KMS-11 (cell line): Measurements from ENCODE around the gene ZFAND3.

Source experiments
- H2AFZ ChIP-seq: fragments of 200-600 bp; sonication (generic); 2 replicates; pipeline ENCODE4 v1.6.1; 2016; ENCODE audit warnings: antibody characterized with exemption, mixed run types, low read depth
- H3K27ac ChIP-seq: fragments of 200-600 bp; sonication (generic); 2 replicates; pipeline ENCODE4 v1.6.1; 2016; ENCODE audit warnings: mild to moderate bottlenecking, mixed run types
- H3K27me3 ChIP-seq: fragments of 200-600 bp; sonication (generic); 2 replicates; pipeline ENCODE4 v1.6.1; 2017; ENCODE audit warnings: mild to moderate bottlenecking, low read depth, mixed run types, moderate library complexity; ENCODE audit not compliant: insufficient read depth
- H3K36me3 ChIP-seq: fragments of 200-600 bp; sonication (generic); 2 replicates; pipeline ENCODE4 v1.6.1; 2017; ENCODE audit warnings: mild to moderate bottlenecking, mixed run types; ENCODE audit not compliant: insufficient read depth
- H3K4me1 ChIP-seq: fragments of 200-600 bp; sonication (generic); 2 replicates; pipeline ENCODE4 v1.6.1; 2016; ENCODE audit warnings: mild to moderate bottlenecking, low read depth, mixed run types; ENCODE audit not compliant: poor library complexity, severe bottlenecking
- H3K4me2 ChIP-seq: fragments of 200-600 bp; sonication (generic); 2 replicates; pipeline ENCODE4 v1.7.0; 2016; ENCODE audit warnings: mild to moderate bottlenecking, mixed run types
- H3K4me3 ChIP-seq: fragments of 200-600 bp; sonication (generic); IDR thresholded peaks from 2 replicates; pipeline ENCODE4 v1.6.1; 2017; ENCODE audit warnings: low read depth, low read length, mixed read lengths; ENCODE audit not compliant: insufficient read depth
- H3K79me2 ChIP-seq: fragments of 200-600 bp; sonication (generic); 2 replicates; pipeline ENCODE4 v1.6.1; 2016; ENCODE audit warnings: low read depth, mixed run types; ENCODE audit not compliant: insufficient read depth
- H3K9ac ChIP-seq: fragments of 200-600 bp; sonication (generic); 2 replicates; pipeline ENCODE4 v1.6.1; 2016; ENCODE audit warnings: mild to moderate bottlenecking, mixed run types
- H4K20me1 ChIP-seq: fragments of 200-600 bp; sonication (generic); 2 replicates; pipeline ENCODE4 v1.6.1; 2016; ENCODE audit warnings: mild to moderate bottlenecking, mixed run types; ENCODE audit not compliant: insufficient read depth
- TF ChIP-seq, protein P1 (sequence below): fragments of 200-600 bp; sonication (generic); conservative IDR thresholded peaks from 2 replicates; pipeline ENCODE4 v1.6.1; 2017; ENCODE audit warnings: low read depth, mild to moderate bottlenecking, antibody characterized with exemption, low read length, moderate library complexity, mixed read lengths

Gene ZFAND3

DNA sequence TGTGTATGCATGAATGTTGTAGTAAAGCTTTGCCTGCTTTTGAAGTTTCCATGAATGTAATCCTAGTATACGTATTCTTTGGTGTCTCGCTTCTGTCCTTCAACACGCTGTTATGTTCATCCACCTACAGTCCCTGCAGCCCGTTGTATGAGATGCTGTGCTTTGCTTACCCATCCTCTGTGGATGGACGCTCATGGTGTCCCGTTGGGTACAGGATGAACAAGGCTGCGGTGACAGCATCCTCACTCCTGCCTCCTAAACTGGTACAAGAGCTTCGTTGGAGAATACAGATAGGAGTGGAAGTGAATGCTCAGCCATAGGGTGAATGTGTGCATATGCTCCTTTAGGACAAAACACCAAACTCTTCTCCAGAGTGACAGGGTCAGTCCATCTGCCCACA, 366.2 kb downstream of the ZFAND3 start:
- no peak overlapping the region for H3K4me2 ChIP-seq
- no peaks in the 10 kb centered on the region for H4K20me1 ChIP-seq
- no peaks in the 10 kb centered on the region for H3K36me3 ChIP-seq
- TF ChIP-seq, protein P1, sequence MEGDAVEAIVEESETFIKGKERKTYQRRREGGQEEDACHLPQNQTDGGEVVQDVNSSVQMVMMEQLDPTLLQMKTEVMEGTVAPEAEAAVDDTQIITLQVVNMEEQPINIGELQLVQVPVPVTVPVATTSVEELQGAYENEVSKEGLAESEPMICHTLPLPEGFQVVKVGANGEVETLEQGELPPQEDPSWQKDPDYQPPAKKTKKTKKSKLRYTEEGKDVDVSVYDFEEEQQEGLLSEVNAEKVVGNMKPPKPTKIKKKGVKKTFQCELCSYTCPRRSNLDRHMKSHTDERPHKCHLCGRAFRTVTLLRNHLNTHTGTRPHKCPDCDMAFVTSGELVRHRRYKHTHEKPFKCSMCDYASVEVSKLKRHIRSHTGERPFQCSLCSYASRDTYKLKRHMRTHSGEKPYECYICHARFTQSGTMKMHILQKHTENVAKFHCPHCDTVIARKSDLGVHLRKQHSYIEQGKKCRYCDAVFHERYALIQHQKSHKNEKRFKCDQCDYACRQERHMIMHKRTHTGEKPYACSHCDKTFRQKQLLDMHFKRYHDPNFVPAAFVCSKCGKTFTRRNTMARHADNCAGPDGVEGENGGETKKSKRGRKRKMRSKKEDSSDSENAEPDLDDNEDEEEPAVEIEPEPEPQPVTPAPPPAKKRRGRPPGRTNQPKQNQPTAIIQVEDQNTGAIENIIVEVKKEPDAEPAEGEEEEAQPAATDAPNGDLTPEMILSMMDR, result no peak
- no peaks in the 10 kb centered on the region for H3K27me3 ChIP-seq
- H3K27ac ChIP-seq, result no peak overlapping the region
- no peak overlapping the region for H3K9ac ChIP-seq
- no peaks in the 10 kb centered on the region for H3K4me1 ChIP-seq
- no peak overlapping the region for H3K4me3 ChIP-seq
- H2AFZ ChIP-seq, result no peak overlapping the region
- H3K79me2 ChIP-seq, result no peaks in the 10 kb centered on the region

DNA sequence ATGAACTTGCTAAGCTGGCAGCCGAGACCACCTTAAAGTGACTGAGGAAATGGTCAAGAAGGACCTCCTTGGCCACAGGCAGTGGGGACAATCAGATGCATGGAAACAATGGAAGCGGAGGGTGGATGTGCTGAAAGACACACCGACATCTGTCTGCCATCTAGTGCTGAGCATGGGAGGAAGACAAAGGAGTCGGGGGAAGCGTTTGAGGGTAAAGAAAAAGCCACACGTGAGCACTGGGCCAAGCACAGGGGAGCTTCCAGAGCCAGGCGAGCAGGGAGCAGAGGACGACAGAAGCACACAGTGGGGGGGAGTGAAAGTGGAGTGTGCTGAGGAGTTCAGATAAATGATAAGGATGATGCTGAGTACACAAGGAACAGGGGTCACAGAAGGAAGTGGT, 367.8 kb downstream of the ZFAND3 start:
- TF ChIP-seq, protein P1, result no peak

DNA sequence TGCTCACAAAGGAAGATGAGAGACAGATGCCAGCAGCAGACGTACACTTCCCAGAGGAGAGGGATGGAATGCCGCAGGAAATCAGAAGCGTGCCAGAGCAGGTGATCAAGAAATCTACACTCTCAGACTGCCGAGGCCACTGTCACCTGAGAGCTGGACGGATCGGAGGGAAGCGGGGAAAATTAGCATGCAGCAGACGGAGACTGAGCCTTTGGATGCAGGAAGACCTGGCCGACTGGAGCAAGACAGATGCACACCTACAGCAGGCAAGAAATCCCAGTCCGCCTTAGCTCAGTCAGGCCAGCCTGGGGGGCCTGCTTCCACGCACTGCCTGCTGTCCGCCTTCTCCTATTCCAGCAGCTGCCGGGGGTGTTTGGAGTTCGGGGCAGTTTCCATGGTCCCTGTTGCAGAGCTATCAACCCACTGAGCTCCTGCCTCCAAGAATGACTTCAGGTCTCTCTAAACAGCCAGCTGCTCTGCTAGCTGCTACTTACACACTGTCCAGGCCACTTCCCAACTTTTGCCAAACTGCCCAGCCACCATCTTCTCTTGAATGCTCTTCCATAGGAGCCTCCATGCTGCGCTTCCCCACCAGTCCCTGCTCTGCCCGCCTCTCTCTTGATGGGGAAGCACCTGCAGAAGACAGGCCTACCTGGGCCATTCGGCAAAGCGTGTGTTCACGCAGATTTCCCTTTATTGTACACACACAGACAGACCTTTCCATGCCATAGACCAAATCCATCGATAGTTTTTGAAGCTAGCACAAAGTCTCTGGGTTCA, 368.5 kb downstream of the ZFAND3 start:
- Histone ChIP-seq H3K4me2 (no peak overlapping the region), H3K9ac (no peak overlapping the region), H2AFZ (no peak overlapping the region), H3K79me2 (no peaks in the 10 kb centered on the region), H3K36me3 (no peaks in the 10 kb centered on the region), H3K4me3 (no peak overlapping the region), H3K27ac (no peak overlapping the region), H3K27me3 (no peaks in the 10 kb centered on the region), H4K20me1 (no peaks in the 10 kb centered on the region), H3K4me1 (no peaks in the 10 kb centered on the region)
- TF ChIP-seq, protein P1, result no peak

More for the DNA sequence above, 367.8 kb downstream of the ZFAND3 start:
- H3K36me3 ChIP-seq, result no peaks in the 10 kb centered on the region
- H3K9ac ChIP-seq, result no peak overlapping the region
- no peak overlapping the region for H3K4me3 ChIP-seq
- no peak overlapping the region for H3K4me2 ChIP-seq
- no peak overlapping the region for H3K27ac ChIP-seq
- H4K20me1 ChIP-seq, result no peaks in the 10 kb centered on the region
- H2AFZ ChIP-seq, result no peak overlapping the region
- no peaks in the 10 kb centered on the region for H3K27me3 ChIP-seq
- H3K79me2 ChIP-seq, result no peaks in the 10 kb centered on the region
- no peaks in the 10 kb centered on the region for H3K4me1 ChIP-seq

DNA sequence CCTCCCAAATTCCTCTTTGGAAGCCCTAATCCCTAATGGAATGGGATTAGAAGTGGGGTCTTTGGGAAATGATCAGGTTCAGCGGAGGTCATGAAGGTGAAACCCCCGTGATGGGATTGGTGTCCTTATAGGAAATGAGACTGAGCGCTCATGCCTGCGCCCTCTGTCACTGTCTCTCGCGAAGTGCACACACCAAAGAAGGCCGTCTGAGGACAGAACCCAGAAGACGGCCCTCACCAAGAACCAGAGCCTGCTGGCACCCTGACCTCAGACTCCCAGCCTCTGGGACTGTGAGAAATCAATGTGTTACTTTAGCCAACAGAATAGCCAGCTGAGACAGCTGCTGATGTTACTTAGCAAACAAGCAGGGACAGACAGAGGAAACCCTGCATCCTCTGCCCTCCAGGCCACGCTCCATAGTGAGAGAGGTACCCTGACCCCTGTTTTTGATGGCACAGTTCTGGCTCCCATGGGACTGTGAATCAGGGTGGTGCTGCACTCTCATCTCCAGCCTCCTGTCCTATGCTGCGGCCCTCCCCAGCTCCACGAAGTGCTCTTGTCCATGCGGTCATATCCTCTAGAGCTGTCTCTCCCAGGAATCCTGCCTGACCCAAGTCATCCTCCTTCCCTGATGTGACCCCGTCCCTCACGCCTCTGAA, 369.3 kb downstream of the ZFAND3 start:
- Histone ChIP-seq H3K27me3 (no peaks in the 10 kb centered on the region), H3K27ac (no peak overlapping the region), H3K4me1 (no peaks in the 10 kb centered on the region), H2AFZ (no peak overlapping the region), H3K9ac (no peak overlapping the region), H3K79me2 (no peaks in the 10 kb centered on the region), H4K20me1 (no peaks in the 10 kb centered on the region), H3K4me3 (no peak overlapping the region), H3K4me2 (no peak overlapping the region), H3K36me3 (no peaks in the 10 kb centered on the region)
- TF ChIP-seq, protein P1, result no peak
